GM12892 (cell line): ENCODE data around the gene FHL1.

Experiments used
- POLR2A ChIP-seq: IDR thresholded peaks from 2 replicates; pipeline ENCODE4 v1.6.1; 2011; ENCODE audit warnings: low read depth, low read length, control low read depth
- TAF1 ChIP-seq: IDR thresholded peaks from 2 replicates; pipeline ENCODE4 v1.6.1; 2011; ENCODE audit warnings: low read depth, mild to moderate bottlenecking, control low read depth, low read length, borderline replicate concordance

- TF ChIP-seq TAF1 (no peak), POLR2A (no peak)
These were observed 89.7 kb downstream of the FHL1 start for GRCh38 chrX:136237074-136237473.
